IMR-90 (cell line): ENCODE results near the gene FCMR.

Experiments
- BHLHE40 ChIP-seq: fragments of 150-350 bp; IDR thresholded peaks from 2 replicates; pipeline ENCODE4 v1.6.1; 2016; ENCODE audit warnings: mild to moderate bottlenecking, low read depth, low read length
- CEBPB ChIP-seq: IDR thresholded peaks from 2 replicates; pipeline ENCODE4 v1.6.1; 2012; ENCODE audit warnings: low read depth, low read length, improper control_type of control experiment
- CTCF ChIP-seq: conservative IDR thresholded peaks from 2 replicates; pipeline ENCODE4 v1.5.1; 2012; ENCODE audit warnings: mild to moderate bottlenecking, low read depth, low read length, improper control_type of control experiment
- ELK1 ChIP-seq: fragments of 150-350 bp; IDR thresholded peaks from 2 replicates; pipeline ENCODE4 v1.6.1; 2016; ENCODE audit warnings: low read depth, mild to moderate bottlenecking, low read length, moderate library complexity, borderline replicate concordance
- MAZ ChIP-seq: IDR thresholded peaks from 2 replicates; pipeline ENCODE4 v1.6.1; 2012; ENCODE audit warnings: low read depth, mild to moderate bottlenecking, low read length, improper control_type of control experiment, moderate library complexity, borderline replicate concordance
- POLR2A ChIP-seq: IDR thresholded peaks from 2 replicates; pipeline ENCODE4 v1.6.1; 2012; ENCODE audit warnings: mild to moderate bottlenecking, low read depth, low read length
- RAD21 ChIP-seq: IDR thresholded peaks from 2 replicates; pipeline ENCODE4 v1.6.1; 2012; ENCODE audit warnings: low read length, improper control_type of control experiment
- RCOR1 ChIP-seq: IDR thresholded peaks from 2 replicates; pipeline ENCODE4 v1.6.1; 2012; ENCODE audit warnings: mild to moderate bottlenecking, low read length, improper control_type of control experiment; ENCODE audit not compliant: insufficient replicate concordance
- RFX5 ChIP-seq: IDR thresholded peaks from 2 replicates; pipeline ENCODE4 v1.8.0; 2012; ENCODE audit warnings: low read depth, mild to moderate bottlenecking, low read length, moderate library complexity
- SMC3 ChIP-seq: fragments of 150-350 bp; IDR thresholded peaks from 2 replicates; pipeline ENCODE4 v1.6.1; 2016; ENCODE audit warnings: low read depth, mild to moderate bottlenecking, antibody characterized with exemption, low read length, moderate library complexity
- USF2 ChIP-seq: fragments of 150-350 bp; IDR thresholded peaks from 2 replicates; pipeline ENCODE4 v1.6.1; 2017; ENCODE audit warnings: mild to moderate bottlenecking, antibody characterized with exemption, low read length, low read depth

GRCh38 chr1:206947255-206947654, 25.5 kb upstream of the FCMR start:
- TF ChIP-seq CTCF: no peak
- TF ChIP-seq ELK1: no peak
- no peak for TF ChIP-seq POLR2A
- no peak for TF ChIP-seq RAD21
- TF ChIP-seq RCOR1: no peak
- no peak for TF ChIP-seq CEBPB
- TF ChIP-seq MAZ: no peak
- TF ChIP-seq SMC3: no peak
- no peak for TF ChIP-seq BHLHE40
- no peak for TF ChIP-seq RFX5
- TF ChIP-seq USF2: no peak
